Keratinocyte (primary cell): ENCODE measurements around the gene CORO2A. TPM values are rescaled to one million over a fixed set of nuclear protein-coding genes. Genes with fewer than 3 reads are reported as not detected.

Experiments used
- DNase-seq: peaks from one replicate; pipeline ENCODE4 v3.0.0-alpha.2; 2011; ENCODE audit warnings: low read depth, missing footprints, low spot score
- FAIRE-seq: peaks from 2 replicates; lab custom pipeline; 2011; peaks lifted over from hg19 to GRCh38; lab: Jason Lieb, UNC
- H2AFZ ChIP-seq: 2 replicates; pipeline ENCODE4 v1.6.0; 2012; ENCODE audit warnings: low read length, control low read depth, inconsistent platforms; ENCODE audit not compliant: control insufficient read depth
- H3K27ac ChIP-seq: 2 replicates; pipeline ENCODE4 v1.5.1; 2011; ENCODE audit warnings: low read length; ENCODE audit not compliant: control insufficient read depth, insufficient read depth
- H3K27me3 ChIP-seq: 3 replicates; pipeline ENCODE4 v1.6.0; 2011; ENCODE audit warnings: low read length; ENCODE audit not compliant: control insufficient read depth, insufficient read depth; ENCODE audit errors: extremely low read depth
- H3K36me3 ChIP-seq, 2 experiments: 2 replicates in 1 of 2; 3 replicates in 1 of 2; pipeline ENCODE4 v1.5.1; 2011; ENCODE audit warnings: low read length in 2 of 2, mild to moderate bottlenecking in 1 of 2; ENCODE audit not compliant: control insufficient read depth in 2 of 2, insufficient read depth in 2 of 2; ENCODE audit errors: extremely low read depth in 1 of 2
- H3K4me1 ChIP-seq: 3 replicates; pipeline ENCODE4 v1.5.1; 2011; ENCODE audit warnings: low read length; ENCODE audit not compliant: control insufficient read depth, insufficient read depth; ENCODE audit errors: extremely low read depth
- H3K4me2 ChIP-seq: 3 replicates; pipeline ENCODE4 v1.6.0; 2011; ENCODE audit warnings: low read depth, low read length; ENCODE audit not compliant: control insufficient read depth, insufficient read depth; ENCODE audit errors: extremely low read depth
- H3K4me3 ChIP-seq, 3 experiments: fragments of 200-600 bp in 1 of 3; sonication (generic) in 1 of 3; 2 replicates in 2 of 3; 3 replicates in 1 of 3; pipeline ENCODE4 v1.5.1; 2011 to 2016; ENCODE audit warnings: low read length in 3 of 3, mild to moderate bottlenecking in 3 of 3, control low read depth in 2 of 3, inconsistent platforms in 1 of 3, low read depth in 1 of 3, mixed read lengths in 1 of 3, mixed run types in 1 of 3, moderate library complexity in 1 of 3; ENCODE audit not compliant: control insufficient read depth in 2 of 3, insufficient read depth in 2 of 3; ENCODE audit errors: extremely low read depth in 1 of 3
- H3K79me2 ChIP-seq: 2 replicates; pipeline ENCODE4 v1.6.0; 2012; ENCODE audit warnings: low read length; ENCODE audit not compliant: control insufficient read depth, insufficient read depth
- H3K9ac ChIP-seq: 3 replicates; pipeline ENCODE4 v1.6.0; 2011; ENCODE audit warnings: low read length; ENCODE audit not compliant: control insufficient read depth, insufficient read depth; ENCODE audit errors: extremely low read depth
- H3K9me1 ChIP-seq: 3 replicates; pipeline ENCODE4 v1.6.0; 2011; ENCODE audit warnings: low read length; ENCODE audit not compliant: control insufficient read depth, insufficient read depth; ENCODE audit errors: extremely low read depth
- H3K9me3 ChIP-seq: 2 replicates; pipeline ENCODE4 v1.5.1; 2012; ENCODE audit warnings: low read depth, low read length; ENCODE audit not compliant: control insufficient read depth
- H4K20me1 ChIP-seq: 3 replicates; pipeline ENCODE4 v1.6.0; 2011; ENCODE audit warnings: low read length; ENCODE audit not compliant: control insufficient read depth, insufficient read depth; ENCODE audit errors: extremely low read depth
- EZH2 ChIP-seq: IDR thresholded peaks from one replicate; pipeline ENCODE4 v1.6.1; 2012; ENCODE audit warnings: inconsistent platforms, mild to moderate bottlenecking, low read length, moderate library complexity
- dilution Hi-C: fragments of 300-500 bp; cut with MboI; formaldehyde crosslinking; loops from one replicate; pipeline ENCODE4 v1.7.0; 2020; ENCODE audit warnings: low sequenced_read_pairs; ENCODE audit not compliant: extremely low pct_ligation_motif_present
- polyA plus RNA-seq, 5 experiments: library from polyadenylated mRNA; depleted of rRNA in 3 of 5; stranded (reverse) in 3 of 5; stranded (forward) in 1 of 5; unstranded in 1 of 5; fragments of >200 nt; gene quantifications; 1 replicate in 1 of 5; 2 replicates in 3 of 5; 3 replicates in 1 of 5; pipeline versions ENCODE4 v1.2.1 to v1.2.3, GENCODE V29; 2011 to 2012; ENCODE audit warnings: missing spikeins in 2 of 5, low read depth in 1 of 5, low replicate concordance in 1 of 5
- TF ChIP-seq, protein P1 (sequence below), 3 experiments: IDR thresholded peaks in 1 of 3; conservative IDR thresholded peaks in 1 of 3; optimal IDR thresholded peaks in 1 of 3; 2 replicates in 2 of 3; 3 replicates in 1 of 3; pipeline versions ENCODE3 to v1.5.1; 2011; ENCODE audit warnings: low read length in 3 of 3, mild to moderate bottlenecking in 3 of 3, moderate library complexity in 2 of 3, control low read depth in 1 of 3, inconsistent platforms in 1 of 3; ENCODE audit not compliant: insufficient read depth in 2 of 3; ENCODE audit errors: extremely low read depth in 1 of 3

The CORO2A gene
- polyA plus RNA-seq, 1 donor (not counting 4 experiments of a cell fraction or from before 2014, with no cell fraction given) = 31.7 TPM

DNA sequence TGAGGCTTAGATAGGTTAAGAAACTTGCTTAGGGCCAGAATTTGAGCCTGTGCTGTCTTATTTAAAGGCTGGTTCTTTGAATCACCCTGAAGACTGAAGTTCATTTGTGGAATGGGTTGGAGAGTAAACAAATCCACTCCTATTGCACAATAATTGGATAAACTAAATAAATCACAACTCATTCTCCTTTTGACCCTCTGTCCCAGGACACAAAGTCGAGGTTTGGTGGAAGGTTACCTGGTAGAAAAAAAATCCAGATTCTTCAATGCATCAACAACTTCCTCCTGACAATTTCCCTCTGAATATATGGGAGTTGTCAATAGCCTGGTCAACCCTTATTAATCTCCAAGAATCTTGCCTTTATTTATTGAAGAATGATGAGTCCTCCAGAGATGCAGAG lies 34.1 kb upstream of the CORO2A start:
- H3K9me1 ChIP-seq = peaks cover 2% of the 10 kb centered on the region
- H3K36me3 ChIP-seq = peaks cover 50 to 73% of the 10 kb centered on the region in 2 experiments
- dilution Hi-C loops = no loop called here
- no peaks in the 10 kb centered on the region for H3K27me3 ChIP-seq
- H3K9me3 ChIP-seq = no peaks in the 10 kb centered on the region
- no peaks in the 10 kb centered on the region for H4K20me1 ChIP-seq
- TF ChIP-seq, protein P1, sequence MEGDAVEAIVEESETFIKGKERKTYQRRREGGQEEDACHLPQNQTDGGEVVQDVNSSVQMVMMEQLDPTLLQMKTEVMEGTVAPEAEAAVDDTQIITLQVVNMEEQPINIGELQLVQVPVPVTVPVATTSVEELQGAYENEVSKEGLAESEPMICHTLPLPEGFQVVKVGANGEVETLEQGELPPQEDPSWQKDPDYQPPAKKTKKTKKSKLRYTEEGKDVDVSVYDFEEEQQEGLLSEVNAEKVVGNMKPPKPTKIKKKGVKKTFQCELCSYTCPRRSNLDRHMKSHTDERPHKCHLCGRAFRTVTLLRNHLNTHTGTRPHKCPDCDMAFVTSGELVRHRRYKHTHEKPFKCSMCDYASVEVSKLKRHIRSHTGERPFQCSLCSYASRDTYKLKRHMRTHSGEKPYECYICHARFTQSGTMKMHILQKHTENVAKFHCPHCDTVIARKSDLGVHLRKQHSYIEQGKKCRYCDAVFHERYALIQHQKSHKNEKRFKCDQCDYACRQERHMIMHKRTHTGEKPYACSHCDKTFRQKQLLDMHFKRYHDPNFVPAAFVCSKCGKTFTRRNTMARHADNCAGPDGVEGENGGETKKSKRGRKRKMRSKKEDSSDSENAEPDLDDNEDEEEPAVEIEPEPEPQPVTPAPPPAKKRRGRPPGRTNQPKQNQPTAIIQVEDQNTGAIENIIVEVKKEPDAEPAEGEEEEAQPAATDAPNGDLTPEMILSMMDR (optimal IDR thresholded peaks at IDR 0.05 in 1 of 3, IDR thresholded peaks at IDR 0.05 in 1 of 3, conservative IDR thresholded peaks at IDR 0.05 in 1 of 3; ENCODE audit: extremely low read depth in 1 of 3, insufficient read depth in 2 of 3, low read length in 3 of 3) = no peak
- no peak for TF ChIP-seq EZH2
- H3K27ac ChIP-seq = no peak overlapping the region
- H3K4me1 ChIP-seq = peaks cover 26% of the 10 kb centered on the region
- H3K4me3 ChIP-seq = no peak overlapping the region
- no peak for FAIRE-seq
- H3K4me2 ChIP-seq = no peak overlapping the region
- no peak for DNase-seq
- no peak overlapping the region for H3K9ac ChIP-seq
- H2AFZ ChIP-seq = no peak overlapping the region
- peaks cover 7% of the 10 kb centered on the region for H3K79me2 ChIP-seq

DNA sequence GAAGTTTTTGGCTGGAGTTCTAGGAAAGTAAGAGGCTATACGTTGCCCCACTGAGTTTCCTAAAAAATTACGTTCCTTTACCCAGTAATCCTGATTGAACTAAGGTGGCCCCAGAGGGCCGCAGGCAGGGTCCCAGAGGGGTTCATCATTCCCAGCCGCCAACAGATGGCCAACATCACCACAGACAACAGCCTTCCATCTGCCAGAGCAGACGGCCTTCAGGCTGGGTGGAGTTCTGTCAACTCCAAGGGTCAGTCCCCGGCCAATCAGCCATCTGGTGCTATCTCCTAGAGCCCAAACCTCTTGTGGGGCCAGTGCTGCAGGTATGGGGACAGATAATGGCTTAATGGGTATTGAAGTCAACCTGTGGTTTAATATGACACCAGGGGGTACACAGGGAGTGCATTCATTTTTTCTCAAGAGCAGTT lies 32.6 kb upstream of the CORO2A start:
- peaks cover 26% of the 10 kb centered on the region for H3K4me1 ChIP-seq
- dilution Hi-C loops = no loop called here
- H4K20me1 ChIP-seq = no peaks in the 10 kb centered on the region
- peaks cover 12% of the 10 kb centered on the region for H3K79me2 ChIP-seq
- peaks cover 2% of the 10 kb centered on the region for H3K9me1 ChIP-seq
- no peak overlapping the region for H3K9ac ChIP-seq
- no peak overlapping the region for H3K4me2 ChIP-seq
- no peaks in the 10 kb centered on the region for H3K27me3 ChIP-seq
- FAIRE-seq (no peak), DNase-seq (no peak)
- peak overlapping the region; percentile 82 for H3K27ac ChIP-seq
- H3K9me3 ChIP-seq = no peaks in the 10 kb centered on the region
- H2AFZ ChIP-seq = no peak overlapping the region
- H3K36me3 ChIP-seq = peaks cover 54 to 72% of the 10 kb centered on the region in 2 experiments
- no peak overlapping the region for H3K4me3 ChIP-seq
- TF ChIP-seq EZH2 = no peak
- TF ChIP-seq, protein P1 (optimal IDR thresholded peaks at IDR 0.05 in 1 of 3, IDR thresholded peaks at IDR 0.05 in 1 of 3, conservative IDR thresholded peaks at IDR 0.05 in 1 of 3; ENCODE audit: extremely low read depth in 1 of 3, insufficient read depth in 2 of 3, low read length in 3 of 3) = no peak
